ENCODE measurements around the gene SEMG1. TPM values are rescaled to one million over a fixed set of nuclear protein-coding genes. Genes with fewer than 3 reads are reported as not detected.
A peak's percentile ranks its signal among the peaks of the same experiment; 100 is the strongest.

Gene SEMG1
- total RNA-seq, 1 experiment from 2014 or later, result 2.0 TPM

GRCh38 chr20:45229264-45230056 lies 22.6 kb downstream of the SEMG1 start:
- DNase-seq, result peak; percentile 87
- no peak overlapping the region for H2AFZ ChIP-seq (ENCODE audit: low read length)
- H4K91ac ChIP-seq (ENCODE audit: insufficient read length, low read depth, low read length), result no peak overlapping the region
- Mint-ChIP-seq H3K27me3 (ENCODE audit: low read depth) (peaks cover 31% of the 10 kb centered on the region), H3K4me1 (no peaks in the 10 kb centered on the region), H3K27ac (no peak overlapping the region), H3K9me3 (no peaks in the 10 kb centered on the region; a peak in 1 of 5 replicates), H3K36me3 (ENCODE audit: insufficient read depth in 1 of 3, low read depth in 3 of 3) (no peaks in the 10 kb centered on the region), H3K4me3 (no peak overlapping the region)
- no peaks in the 10 kb centered on the region for H3K23me2 ChIP-seq (ENCODE audit: insufficient read length, low read depth, low read length, poor library complexity, severe bottlenecking)
- H4K8ac ChIP-seq (replicated peaks; ENCODE audit: insufficient read length, low read depth, low read length), result no peak overlapping the region
- no peak overlapping the region for H3K4ac ChIP-seq (ENCODE audit: low read depth, low read length)
- no peaks in the 10 kb centered on the region for H3K4me1 ChIP-seq (ENCODE audit: insufficient read depth, low read length)
- no peaks in the 10 kb centered on the region for H3K9me3 ChIP-seq (ENCODE audit: control insufficient read depth, low read depth, low read length)
- no peak overlapping the region for H4K5ac ChIP-seq (ENCODE audit: insufficient read length, low read depth, low read length)
- no peak overlapping the region for H2AK5ac ChIP-seq (ENCODE audit: insufficient read length, low read length)
- WGBS (ENCODE audit: extremely low coverage, insufficient read length, low lambda C conversion rate), result no CpG with 5 or more reads among the region's 18 CpGs
- TF ChIP-seq CTCF (conservative IDR thresholded peaks at IDR 0.05), result peak; percentile 92
- H3K23ac ChIP-seq (ENCODE audit: insufficient read length, low read depth, low read length), result no peak overlapping the region
- no peaks in the 10 kb centered on the region for H3K79me2 ChIP-seq (ENCODE audit: insufficient read depth, low read length)
- no peak overlapping the region for H3K18ac ChIP-seq (ENCODE audit: insufficient read length, low read depth, low read length)
- H3K27me3 ChIP-seq (ENCODE audit: insufficient read depth, low read length), result no peaks in the 10 kb centered on the region; the same call in 1 of the 2 replicates
- H3K79me1 ChIP-seq (ENCODE audit: insufficient read depth, low read depth, low read length, poor library complexity, severe bottlenecking), result no peaks in the 10 kb centered on the region
- H4K20me1 ChIP-seq (ENCODE audit: control insufficient read depth, insufficient read depth, insufficient read length), result no peaks in the 10 kb centered on the region
- H3T11ph ChIP-seq (ENCODE audit: low read length), result no peak overlapping the region
- no peak overlapping the region for H2BK12ac ChIP-seq (ENCODE audit: insufficient read length, low read depth, low read length)
- H3K27ac ChIP-seq (ENCODE audit: insufficient read length, low read depth, low read length), result no peak overlapping the region
- H3K4me2 ChIP-seq (ENCODE audit: insufficient read depth, insufficient read length, low read length), result no peak overlapping the region
- H2BK20ac ChIP-seq (ENCODE audit: low read depth, low read length, poor library complexity, severe bottlenecking), result no peak overlapping the region
- H2BK15ac ChIP-seq (ENCODE audit: low read depth, low read length), result no peak overlapping the region
- no peak overlapping the region for H2BK5ac ChIP-seq (ENCODE audit: insufficient read length, low read length)
- H3K56ac ChIP-seq (ENCODE audit: insufficient read length, low read depth, low read length), result no peak overlapping the region
- H3K14ac ChIP-seq (ENCODE audit: insufficient read depth, low read length), result no peak overlapping the region; the same call in 1 of the 2 replicates
- H2BK120ac ChIP-seq (ENCODE audit: low read depth, low read length, poor library complexity, severe bottlenecking), result no peak overlapping the region
- H3K9ac ChIP-seq (ENCODE audit: extremely low read depth, insufficient read length, low read length), result no peak overlapping the region

Measured in H9 (cell line).